ENCODE measurements around the gene ALCAM. TPM values are rescaled to one million over a fixed set of nuclear protein-coding genes. Genes with fewer than 3 reads are reported as not detected.

Gene ALCAM
- total and polyA plus RNA-seq, 9 donors, result 7.4 to 29.5 (median 10.8) TPM

- DNase-seq, result no peak
- H3K36me3 ChIP-seq (ENCODE audit: control insufficient read depth, insufficient read depth, low read length), result no peaks in the 10 kb centered on the region
- no peak overlapping the region for H3K4me3 ChIP-seq (ENCODE audit: low read length)
- H3K27me3 ChIP-seq (ENCODE audit: control insufficient read depth, insufficient read depth, low read length), result no peaks in the 10 kb centered on the region
- no peaks in the 10 kb centered on the region for H3K4me1 ChIP-seq (ENCODE audit: control insufficient read depth, insufficient read depth, low read length)
- no CpG with 5 or more reads among the region's 1 CpG for WGBS (ENCODE audit: insufficient coverage)
- no peaks in the 10 kb centered on the region for H3K9me3 ChIP-seq (replicated peaks; ENCODE audit: control insufficient read depth, low read depth, low read length)
- H3K27ac ChIP-seq (ENCODE audit: low read length), result no peak overlapping the region
Observed at GRCh38 chr3:105499961-105500360, 133.3 kb downstream of the ALCAM start.

DNA sequence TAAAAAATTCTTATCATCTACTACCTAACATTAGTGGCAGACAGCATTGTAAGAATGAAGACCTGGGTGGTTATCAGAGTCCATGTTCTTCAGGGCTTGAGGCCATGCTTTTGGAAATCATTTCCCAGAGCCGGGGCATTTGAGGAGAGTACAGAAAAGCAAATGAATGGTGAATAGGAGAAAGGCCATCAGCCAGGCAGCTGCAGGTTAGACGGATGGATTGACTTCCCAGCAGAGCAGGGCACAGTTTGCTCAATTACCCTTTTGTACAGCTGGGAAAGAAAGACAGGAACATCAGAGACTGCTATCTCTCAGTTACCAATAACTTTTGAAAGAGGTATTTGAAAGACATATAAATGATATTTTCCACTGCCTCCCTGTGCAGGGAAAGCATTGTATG lies 135.6 kb downstream of the ALCAM start:
- H3K27ac ChIP-seq (ENCODE audit: low read length), result no peak overlapping the region
- H3K4me1 ChIP-seq (ENCODE audit: control insufficient read depth, insufficient read depth, low read length), result no peaks in the 10 kb centered on the region
- 83% methylated on average over 2 of the region's 2 CpGs for WGBS (ENCODE audit: insufficient coverage)
- H3K4me3 ChIP-seq (ENCODE audit: low read length), result no peak overlapping the region
- no peak for DNase-seq
- no peaks in the 10 kb centered on the region for H3K36me3 ChIP-seq (ENCODE audit: control insufficient read depth, insufficient read depth, low read length)
- H3K9me3 ChIP-seq (replicated peaks; ENCODE audit: control insufficient read depth, low read depth, low read length), result no peaks in the 10 kb centered on the region
- H3K27me3 ChIP-seq (ENCODE audit: control insufficient read depth, insufficient read depth, low read length), result no peaks in the 10 kb centered on the region

DNA sequence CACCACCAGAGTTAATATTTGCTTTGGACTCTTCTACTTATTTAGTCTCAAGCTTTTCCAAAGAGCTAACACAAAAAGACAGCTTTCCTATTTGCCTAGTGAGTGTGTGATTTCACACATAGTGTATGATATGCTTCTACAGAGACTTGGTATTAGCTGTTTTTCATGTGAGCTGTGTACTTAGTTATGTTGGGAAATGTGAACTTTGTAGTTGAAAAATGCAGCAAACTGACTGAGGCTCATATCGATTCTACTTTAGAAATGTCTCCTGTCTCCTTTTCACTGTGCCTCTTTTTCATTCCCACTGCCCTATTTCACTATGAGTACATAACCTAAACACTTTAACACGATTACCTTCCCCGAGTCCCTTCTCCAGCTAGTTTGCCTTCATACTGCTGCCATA lies 136.5 kb downstream of the ALCAM start:
- Histone ChIP-seq H3K27ac (ENCODE audit: low read length) (no peak overlapping the region), H3K4me1 (ENCODE audit: control insufficient read depth, insufficient read depth, low read length) (no peaks in the 10 kb centered on the region), H3K27me3 (ENCODE audit: control insufficient read depth, insufficient read depth, low read length) (no peaks in the 10 kb centered on the region), H3K9me3 (replicated peaks; ENCODE audit: control insufficient read depth, low read depth, low read length) (no peaks in the 10 kb centered on the region), H3K36me3 (ENCODE audit: control insufficient read depth, insufficient read depth, low read length) (no peaks in the 10 kb centered on the region), H3K4me3 (ENCODE audit: low read length) (no peak overlapping the region)
- DNase-seq, result no peak
- 66% methylated on average over 3 of the region's 3 CpGs for WGBS (ENCODE audit: insufficient coverage)

GRCh38 chr3:105504440-105504951 lies 137.8 kb downstream of the ALCAM start:
- H3K9me3 ChIP-seq (replicated peaks; ENCODE audit: control insufficient read depth, low read depth, low read length), result no peaks in the 10 kb centered on the region
- WGBS (ENCODE audit: insufficient coverage), result 72% methylated on average over 11 of the region's 13 CpGs
- no peaks in the 10 kb centered on the region for H3K4me1 ChIP-seq (ENCODE audit: control insufficient read depth, insufficient read depth, low read length)
- DNase-seq, result no peak
- H3K4me3 ChIP-seq (ENCODE audit: low read length), result no peak overlapping the region
- no peaks in the 10 kb centered on the region for H3K36me3 ChIP-seq (ENCODE audit: control insufficient read depth, insufficient read depth, low read length)
- no peak overlapping the region for H3K27ac ChIP-seq (ENCODE audit: low read length)
- H3K27me3 ChIP-seq (ENCODE audit: control insufficient read depth, insufficient read depth, low read length), result no peaks in the 10 kb centered on the region

DNA sequence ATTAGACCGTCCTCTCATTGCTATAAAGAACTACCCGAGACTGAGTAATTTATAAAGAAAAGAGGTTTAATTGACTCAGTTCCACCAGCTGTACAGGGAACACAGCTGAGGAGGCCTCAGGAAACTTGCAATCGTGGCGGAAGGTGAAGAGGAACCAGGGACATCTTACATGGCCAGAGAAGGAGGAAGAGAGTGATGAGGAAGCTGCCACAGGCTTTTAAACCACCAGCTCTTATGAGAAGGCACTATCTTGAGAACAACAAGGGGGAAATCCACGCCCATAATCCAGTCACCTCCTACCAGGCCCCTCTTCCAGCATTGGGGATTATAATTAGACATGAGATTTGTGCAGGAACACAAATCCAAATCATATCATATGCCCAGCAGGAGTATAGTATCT lies 138.5 kb downstream of the ALCAM start:
- no CpG with 5 or more reads among the region's 5 CpGs for WGBS (ENCODE audit: insufficient coverage)
- H3K27ac ChIP-seq (ENCODE audit: low read length), result no peak overlapping the region

GRCh38 chr3:105511031-105511430 lies 144.3 kb downstream of the ALCAM start:
- Histone ChIP-seq H3K4me1 (ENCODE audit: control insufficient read depth, insufficient read depth, low read length) (no peaks in the 10 kb centered on the region), H3K9me3 (replicated peaks; ENCODE audit: control insufficient read depth, low read depth, low read length) (no peaks in the 10 kb centered on the region), H3K4me3 (ENCODE audit: low read length) (no peak overlapping the region), H3K27me3 (ENCODE audit: control insufficient read depth, insufficient read depth, low read length) (no peaks in the 10 kb centered on the region), H3K36me3 (ENCODE audit: control insufficient read depth, insufficient read depth, low read length) (no peaks in the 10 kb centered on the region), H3K27ac (ENCODE audit: low read length) (no peak overlapping the region)
- DNase-seq, result no peak

More for the DNA sequence above, 138.5 kb downstream of the ALCAM start:
- no peak overlapping the region for H3K4me3 ChIP-seq (ENCODE audit: low read length)
- H3K9me3 ChIP-seq (replicated peaks; ENCODE audit: control insufficient read depth, low read depth, low read length), result no peaks in the 10 kb centered on the region
- peak; percentile 7 for DNase-seq
- H3K27me3 ChIP-seq (ENCODE audit: control insufficient read depth, insufficient read depth, low read length), result no peaks in the 10 kb centered on the region
- no peaks in the 10 kb centered on the region for H3K4me1 ChIP-seq (ENCODE audit: control insufficient read depth, insufficient read depth, low read length)
- no peaks in the 10 kb centered on the region for H3K36me3 ChIP-seq (ENCODE audit: control insufficient read depth, insufficient read depth, low read length)

- Histone ChIP-seq H3K4me1 (ENCODE audit: control insufficient read depth, insufficient read depth, low read length) (no peaks in the 10 kb centered on the region), H3K36me3 (ENCODE audit: control insufficient read depth, insufficient read depth, low read length) (no peaks in the 10 kb centered on the region), H3K27me3 (ENCODE audit: control insufficient read depth, insufficient read depth, low read length) (no peaks in the 10 kb centered on the region), H3K27ac (ENCODE audit: low read length) (no peak overlapping the region), H3K4me3 (ENCODE audit: low read length) (no peak overlapping the region), H3K9me3 (replicated peaks; ENCODE audit: control insufficient read depth, low read depth, low read length) (no peaks in the 10 kb centered on the region)
- WGBS (ENCODE audit: insufficient coverage), result no CpG with 5 or more reads among the region's 1 CpG
- peak; percentile 68 for DNase-seq
Observed at GRCh38 chr3:105512061-105512460, 145.4 kb downstream of the ALCAM start.

DNA sequence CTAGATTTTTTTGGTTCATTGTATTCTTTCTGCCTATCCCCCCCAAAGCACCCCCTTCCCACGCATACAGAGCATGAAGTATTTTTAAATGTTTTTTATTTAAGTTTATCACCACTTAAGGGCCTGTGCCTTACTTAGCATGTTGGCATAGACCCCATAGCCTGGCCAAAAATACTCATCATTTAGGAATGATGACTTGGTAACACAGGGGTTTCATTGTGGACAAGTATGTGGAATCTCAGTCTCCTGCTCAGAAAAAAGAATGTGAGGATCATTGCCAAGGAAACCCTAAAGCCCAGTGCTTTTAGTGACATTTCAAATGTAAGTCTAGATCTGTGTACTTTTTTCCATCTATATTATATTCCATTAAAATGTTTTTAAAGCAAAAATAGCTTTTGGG lies 146.3 kb downstream of the ALCAM start:
- no CpG with 5 or more reads among the region's 1 CpG for WGBS (ENCODE audit: insufficient coverage)
- Histone ChIP-seq H3K36me3 (ENCODE audit: control insufficient read depth, insufficient read depth, low read length) (no peaks in the 10 kb centered on the region), H3K9me3 (replicated peaks; ENCODE audit: control insufficient read depth, low read depth, low read length) (no peaks in the 10 kb centered on the region), H3K4me3 (ENCODE audit: low read length) (no peak overlapping the region), H3K27ac (ENCODE audit: low read length) (no peak overlapping the region), H3K4me1 (ENCODE audit: control insufficient read depth, insufficient read depth, low read length) (no peaks in the 10 kb centered on the region), H3K27me3 (ENCODE audit: control insufficient read depth, insufficient read depth, low read length) (no peaks in the 10 kb centered on the region)
- peak; percentile 8 for DNase-seq

DNA sequence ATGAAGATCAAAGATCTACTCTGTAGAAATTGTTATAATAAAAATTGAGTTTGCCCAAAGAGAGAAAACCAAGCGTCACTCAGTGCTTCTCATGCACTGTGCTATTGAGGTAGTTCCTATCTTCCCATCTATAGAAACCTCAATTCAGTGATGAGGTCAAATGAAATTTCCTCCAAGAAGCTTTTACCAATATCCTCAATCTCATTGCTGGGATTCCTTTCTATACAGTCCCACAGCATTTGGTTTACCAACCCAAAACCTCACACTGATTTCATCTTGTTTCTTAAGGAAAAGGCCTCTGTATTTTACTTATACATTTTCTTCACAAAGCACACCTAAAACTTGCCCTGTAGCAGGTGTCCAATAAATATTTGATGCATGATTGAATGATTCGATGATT lies 147.2 kb downstream of the ALCAM start:
- WGBS (ENCODE audit: insufficient coverage), result 80% methylated on average over 1 of the region's 2 CpGs
- H3K4me3 ChIP-seq (ENCODE audit: low read length), result no peak overlapping the region
- H3K4me1 ChIP-seq (ENCODE audit: control insufficient read depth, insufficient read depth, low read length), result no peaks in the 10 kb centered on the region
- no peak for DNase-seq
- H3K27me3 ChIP-seq (ENCODE audit: control insufficient read depth, insufficient read depth, low read length), result no peaks in the 10 kb centered on the region
- H3K27ac ChIP-seq (ENCODE audit: low read length), result no peak overlapping the region
- no peaks in the 10 kb centered on the region for H3K9me3 ChIP-seq (replicated peaks; ENCODE audit: control insufficient read depth, low read depth, low read length)
- H3K36me3 ChIP-seq (ENCODE audit: control insufficient read depth, insufficient read depth, low read length), result no peaks in the 10 kb centered on the region

DNA sequence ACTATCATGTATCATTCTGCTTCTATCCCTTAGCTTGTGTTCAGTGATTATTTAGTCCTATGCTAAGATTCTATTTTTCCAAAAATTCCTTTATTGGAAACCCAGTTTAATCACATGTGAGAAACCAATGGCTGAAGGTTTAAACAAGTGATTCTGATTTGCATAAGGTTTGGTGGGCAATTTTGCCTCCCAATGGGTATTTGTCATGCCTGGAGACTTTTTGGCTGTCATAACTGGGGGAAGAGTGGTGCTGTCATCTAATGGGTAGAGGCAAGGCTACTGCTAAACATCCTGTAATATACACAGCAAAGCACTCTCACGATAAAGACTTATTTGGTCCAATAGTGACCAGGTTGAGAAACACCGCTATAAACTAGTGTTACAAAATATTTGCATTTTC lies 148.7 kb downstream of the ALCAM start:
- Histone ChIP-seq H3K9me3 (replicated peaks; ENCODE audit: control insufficient read depth, low read depth, low read length) (no peaks in the 10 kb centered on the region), H3K27ac (ENCODE audit: low read length) (no peak overlapping the region), H3K4me3 (ENCODE audit: low read length) (no peak overlapping the region), H3K36me3 (ENCODE audit: control insufficient read depth, insufficient read depth, low read length) (no peaks in the 10 kb centered on the region), H3K4me1 (ENCODE audit: control insufficient read depth, insufficient read depth, low read length) (no peaks in the 10 kb centered on the region), H3K27me3 (ENCODE audit: control insufficient read depth, insufficient read depth, low read length) (no peaks in the 10 kb centered on the region)
- DNase-seq, result no peak
- WGBS (ENCODE audit: insufficient coverage), result no CpG with 5 or more reads among the region's 2 CpGs

- no peak overlapping the region for H3K4me3 ChIP-seq (ENCODE audit: low read length)
- DNase-seq, result no peak
- no peaks in the 10 kb centered on the region for H3K27me3 ChIP-seq (ENCODE audit: control insufficient read depth, insufficient read depth, low read length)
- no peaks in the 10 kb centered on the region for H3K9me3 ChIP-seq (replicated peaks; ENCODE audit: control insufficient read depth, low read depth, low read length)
- WGBS (ENCODE audit: insufficient coverage), result no CpG with 5 or more reads among the region's 6 CpGs
- H3K36me3 ChIP-seq (ENCODE audit: control insufficient read depth, insufficient read depth, low read length), result no peaks in the 10 kb centered on the region
- no peaks in the 10 kb centered on the region for H3K4me1 ChIP-seq (ENCODE audit: control insufficient read depth, insufficient read depth, low read length)
- H3K27ac ChIP-seq (ENCODE audit: low read length), result no peak overlapping the region
Observed at GRCh38 chr3:105516972-105517371, 150.3 kb downstream of the ALCAM start.

Measured in muscle of leg (tissue), 11 donors.